Glutamatergic neuron (in vitro differentiated cells): ENCODE measurements around the gene CCM2. TPM values are rescaled to one million over a fixed set of nuclear protein-coding genes. Genes with fewer than 3 reads are reported as not detected.

Experiments
- DNase-seq: peaks from one replicate; pipeline ENCODE4 v3.0.0; 2022
- H3K27ac Mint-ChIP-seq: one replicate; pipeline ENCODE4 v1.8.0; 2020; ENCODE audit warnings: mild to moderate bottlenecking, mixed read lengths, inconsistent platforms; ENCODE audit not compliant: unreplicated experiment
- H3K27me3 Mint-ChIP-seq: one replicate; pipeline ENCODE4 v1.8.0; 2020; ENCODE audit warnings: mild to moderate bottlenecking, moderate library complexity, mixed read lengths, inconsistent platforms; ENCODE audit not compliant: unreplicated experiment
- H3K36me3 Mint-ChIP-seq: one replicate; pipeline ENCODE4 v1.8.0; 2020; ENCODE audit warnings: mild to moderate bottlenecking, mixed read lengths, inconsistent platforms; ENCODE audit not compliant: unreplicated experiment
- H3K4me1 Mint-ChIP-seq: one replicate; pipeline ENCODE4 v1.8.0; 2020; ENCODE audit warnings: mild to moderate bottlenecking, low read depth, mixed read lengths, inconsistent platforms; ENCODE audit not compliant: unreplicated experiment
- H3K4me3 Mint-ChIP-seq: one replicate; pipeline ENCODE4 v1.8.0; 2020; ENCODE audit warnings: mild to moderate bottlenecking, mixed read lengths, inconsistent platforms; ENCODE audit not compliant: unreplicated experiment
- H3K9me3 Mint-ChIP-seq: one replicate; pipeline ENCODE4 v1.8.0; 2020; ENCODE audit warnings: mild to moderate bottlenecking, moderate library complexity, mixed read lengths, inconsistent platforms; ENCODE audit not compliant: unreplicated experiment
- CTCF ChIP-seq: fragments of 200-600 bp; sonication (generic); IDR thresholded peaks from one replicate; pipeline ENCODE4 v1.5.0; 2021; ENCODE audit not compliant: partially characterized antibody, unreplicated experiment
- total RNA-seq: library from RNA; stranded (reverse); fragmentation: NEBNext Ultra II Directional; extraction: Animal tissue kit (Norgen Biotek cat#: 25700); gene quantifications from one replicate; pipeline ENCODE4 v1.2.1, GENCODE V29; 2021; ENCODE audit not compliant: unreplicated experiment

CCM2 gene
- total RNA-seq, 1 donor from 2014 or later: 92.6 TPM

GRCh38 chr7:45114926-45115325 lies 114.9 kb downstream of the CCM2 start:
- Mint-ChIP-seq H3K27me3 (peaks cover 18% of the 10 kb centered on the region), H3K36me3 (no peaks in the 10 kb centered on the region), H3K4me1 (peaks cover 2% of the 10 kb centered on the region), H3K4me3 (no peak overlapping the region), H3K27ac (no peak overlapping the region), H3K9me3 (peaks cover 13% of the 10 kb centered on the region)
- no peak for DNase-seq
- no peak for TF ChIP-seq CTCF

- no peak for DNase-seq
- TF ChIP-seq CTCF: no peak
- Mint-ChIP-seq H3K4me1 (peaks cover 2% of the 10 kb centered on the region), H3K9me3 (peaks cover 11% of the 10 kb centered on the region), H3K27ac (no peak overlapping the region), H3K27me3 (peaks cover 18% of the 10 kb centered on the region), H3K4me3 (no peak overlapping the region), H3K36me3 (no peaks in the 10 kb centered on the region)
Observed at GRCh38 chr7:45116048-45116447, 116.0 kb downstream of the CCM2 start.

- peaks cover 10% of the 10 kb centered on the region for H3K27me3 Mint-ChIP-seq
- peaks cover under 1% of the 10 kb centered on the region for H3K4me1 Mint-ChIP-seq
- H3K4me3 Mint-ChIP-seq: no peak overlapping the region
- no peak overlapping the region for H3K27ac Mint-ChIP-seq
- TF ChIP-seq CTCF: no peak
- DNase-seq: no peak
- H3K9me3 Mint-ChIP-seq: peaks cover 6% of the 10 kb centered on the region
- H3K36me3 Mint-ChIP-seq: no peaks in the 10 kb centered on the region
Observed at GRCh38 chr7:45117582-45117981, 117.6 kb downstream of the CCM2 start.

GRCh38 chr7:45118292-45118691 lies 118.3 kb downstream of the CCM2 start:
- peaks cover 10% of the 10 kb centered on the region for H3K27me3 Mint-ChIP-seq
- no peak for DNase-seq
- no peaks in the 10 kb centered on the region for H3K36me3 Mint-ChIP-seq
- TF ChIP-seq CTCF: no peak
- no peak overlapping the region for H3K4me3 Mint-ChIP-seq
- peaks cover 3% of the 10 kb centered on the region for H3K9me3 Mint-ChIP-seq
- no peaks in the 10 kb centered on the region for H3K4me1 Mint-ChIP-seq
- no peak overlapping the region for H3K27ac Mint-ChIP-seq

- Mint-ChIP-seq H3K4me1 (no peaks in the 10 kb centered on the region), H3K27ac (no peak overlapping the region), H3K9me3 (peaks cover 3% of the 10 kb centered on the region), H3K4me3 (no peak overlapping the region), H3K27me3 (peaks cover 10% of the 10 kb centered on the region), H3K36me3 (no peaks in the 10 kb centered on the region)
- no peak for DNase-seq
- no peak for TF ChIP-seq CTCF
Observed at GRCh38 chr7:45118889-45119331, 118.9 kb downstream of the CCM2 start.
